Spleen (tissue), 7 donors: ENCODE data around the gene METTL9.

Experiments used
- CTCF ChIP-seq, 11 experiments: fragments of 200-600 bp in 7 of 11; fragments of 450-650 bp in 4 of 11; sonication (generic) in 4 of 11; IDR thresholded peaks in 8 of 11; conservative IDR thresholded peaks in 3 of 11; 1 replicate in 7 of 11; 2 replicates in 4 of 11; pipeline versions ENCODE4 v1.4.0 to v1.8.0; 2016 to 2021; ENCODE audit warnings: antibody characterized with exemption in 11 of 11, inconsistent platforms in 4 of 11, mild to moderate bottlenecking in 1 of 11
- POLR2A ChIP-seq, 3 donors: fragments of 450-650 bp; IDR thresholded peaks; one replicate each; pipeline ENCODE4 v1.5.1; 2017; ENCODE audit warnings: antibody characterized with exemption in 3 of 3, mild to moderate bottlenecking in 1 of 3
- POLR2AphosphoS5 ChIP-seq, 3 donors: sonication (generic); formaldehyde crosslinking; IDR thresholded peaks; one replicate each; pipeline ENCODE4 v1.5.1; 2017; ENCODE audit warnings: antibody characterized with exemption in 3 of 3
- donor health status: DM: no; HTN: no; CAD: no; lungs with moderate emphysema.
- donor health status: DM: no; HTN: no; CAD: no.
- donor health status: DM: no; HTN: no; CAD: no.

GRCh38 chr16:21628772-21629171 lies 29.4 kb downstream of the METTL9 start:
- TF ChIP-seq CTCF (IDR thresholded peaks at IDR 0.05 in 8 of 11, conservative IDR thresholded peaks at IDR 0.05 in 3 of 11) (no peak), POLR2A (IDR thresholded peaks at IDR 0.05) (no peak), POLR2AphosphoS5 (IDR thresholded peaks at IDR 0.05) (no peak)
